Neural cell (in vitro differentiated cells): Measurements from ENCODE around the gene PDCD7. TPM values are rescaled to one million over a fixed set of nuclear protein-coding genes. Genes with fewer than 3 reads are reported as not detected.
"Not testable (repeated sequence)": the region's sequence is repeated elsewhere in the genome, so short reads cannot be mapped to it uniquely, and the experiment has no call there.

ENCODE experiments used
- H2AFZ ChIP-seq: fragments of 200-600, 300-800 bp; sonication (generic), shearing (Covaris generic); 2 replicates; pipeline ENCODE4 v1.6.0; 2014; ENCODE audit warnings: low read depth, mild to moderate bottlenecking, antibody characterized with exemption, low read length, moderate library complexity
- H3F3A ChIP-seq: fragments of 200-600 bp; shearing (Covaris generic); 2 replicates; pipeline ENCODE4 v1.6.1; 2016; ENCODE audit warnings: mild to moderate bottlenecking, moderate library complexity, mixed read lengths, antibody characterized with exemption, low read length; ENCODE audit not compliant: insufficient read depth, poor library complexity, severe bottlenecking
- H3K27ac ChIP-seq: fragments of 200-600, 300-800 bp; sonication (generic), shearing (Covaris generic); 2 replicates; pipeline ENCODE4 v1.5.1; 2014; ENCODE audit warnings: mild to moderate bottlenecking, low read length, moderate library complexity
- H3K27me3 ChIP-seq: fragments of 300-800, 200-600 bp; sonication (generic), shearing (Covaris generic); 2 replicates; pipeline ENCODE4 v1.6.0; 2014; ENCODE audit warnings: mild to moderate bottlenecking, low read depth, low read length, moderate library complexity; ENCODE audit not compliant: insufficient read depth
- H3K36me3 ChIP-seq: fragments of 300-800, 200-600 bp; sonication (generic), shearing (Covaris generic); 2 replicates; pipeline ENCODE4 v1.5.1; 2014; ENCODE audit warnings: mild to moderate bottlenecking, antibody characterized with exemption, low read length, moderate library complexity; ENCODE audit not compliant: insufficient read depth
- H3K4me2 ChIP-seq: fragments of 300-800, 200-600 bp; sonication (generic), shearing (Covaris generic); 2 replicates; pipeline ENCODE4 v1.6.0; 2014; ENCODE audit warnings: mild to moderate bottlenecking, low read length
- H3K4me3 ChIP-seq: fragments of 300-800, 200-600 bp; sonication (generic), shearing (Covaris generic); 2 replicates; pipeline ENCODE4 v1.5.1; 2014; ENCODE audit warnings: mild to moderate bottlenecking, low read length, moderate library complexity
- H3K79me2 ChIP-seq: fragments of 200-600 bp; shearing (Covaris generic); replicated peaks from 2 replicates; pipeline ENCODE4 v1.6.0; 2014; ENCODE audit warnings: mild to moderate bottlenecking, low read length, moderate library complexity; ENCODE audit not compliant: insufficient read depth
- H3K9ac ChIP-seq: fragments of 300-800, 200-600 bp; sonication (generic), shearing (Covaris generic); 2 replicates; pipeline ENCODE4 v1.6.1; 2016; ENCODE audit warnings: mild to moderate bottlenecking, low read length, mixed read lengths
- H3K9me2 ChIP-seq: fragments of 200-600 bp; shearing (Covaris generic); 2 replicates; pipeline ENCODE4 v1.6.1; 2016; ENCODE audit warnings: mild to moderate bottlenecking, low read length, mixed read lengths; ENCODE audit not compliant: insufficient read depth
- H3K9me3 ChIP-seq: fragments of 200-600, 300-800 bp; sonication (generic), shearing (Covaris generic); 2 replicates; pipeline ENCODE4 v1.6.1; 2016; ENCODE audit warnings: mild to moderate bottlenecking, mixed run types, low read length, moderate library complexity, mixed read lengths
- H4K20me1 ChIP-seq: fragments of 200-600 bp; shearing (Covaris generic); 2 replicates; pipeline ENCODE4 v1.6.1; 2016; ENCODE audit warnings: mild to moderate bottlenecking, mixed run types; ENCODE audit not compliant: insufficient read depth
- EP300 ChIP-seq: fragments of 450-650 bp; conservative IDR thresholded peaks from 2 replicates; pipeline ENCODE4 v1.6.1; 2014; ENCODE audit warnings: antibody characterized with exemption, mild to moderate bottlenecking, moderate library complexity; ENCODE audit not compliant: poor library complexity, severe bottlenecking
- EZH2 ChIP-seq: fragments of 200-600, 300-800 bp; shearing (Covaris generic), sonication (generic); IDR thresholded peaks from 2 replicates; pipeline ENCODE4 v1.6.1; 2014; ENCODE audit warnings: antibody characterized with exemption, low read length, borderline replicate concordance, mild to moderate bottlenecking; ENCODE audit not compliant: insufficient read depth, poor library complexity, severe bottlenecking
- MXI1 ChIP-seq: fragments of 450-650 bp; conservative IDR thresholded peaks from 2 replicates; pipeline ENCODE4 v1.6.1; 2014; ENCODE audit warnings: antibody characterized with exemption, mild to moderate bottlenecking; ENCODE audit not compliant: poor library complexity, severe bottlenecking
- POLR2AphosphoS5 ChIP-seq: IDR thresholded peaks from 2 replicates; pipeline ENCODE4 v1.6.1; 2012
- RAD21 ChIP-seq: fragments of 450-650 bp; conservative IDR thresholded peaks from 2 replicates; pipeline ENCODE4 v1.6.1; 2014; ENCODE audit warnings: antibody characterized with exemption, mild to moderate bottlenecking, moderate library complexity
- SMC3 ChIP-seq: fragments of 450-650 bp; conservative IDR thresholded peaks from 2 replicates; pipeline ENCODE4 v1.6.1; 2014; ENCODE audit warnings: antibody characterized with exemption, mild to moderate bottlenecking, moderate library complexity; ENCODE audit not compliant: poor library complexity
- TAF1 ChIP-seq: IDR thresholded peaks from 2 replicates; pipeline ENCODE4 v1.6.1; 2012; ENCODE audit warnings: low read depth
- polyA plus RNA-seq: library from polyadenylated mRNA; depleted of rRNA; stranded (reverse); fragments of >200 nt; gene quantifications from 2 replicates; pipeline ENCODE4 v1.2.3, GENCODE V29; 2014
- TF ChIP-seq, protein P1 (sequence below): fragments of 450-650 bp; IDR thresholded peaks from 2 replicates; pipeline ENCODE4 v1.5.1; 2014; ENCODE audit warnings: antibody characterized with exemption, mild to moderate bottlenecking, moderate library complexity; ENCODE audit not compliant: poor library complexity, severe bottlenecking
- TF ChIP-seq, protein P2 (sequence below): IDR thresholded peaks from 2 replicates; pipeline ENCODE4 v1.6.1; 2012; ENCODE audit warnings: borderline replicate concordance

PDCD7 gene
- polyA plus RNA-seq, 1 donor from 2014 or later, result 46.8 TPM

DNA sequence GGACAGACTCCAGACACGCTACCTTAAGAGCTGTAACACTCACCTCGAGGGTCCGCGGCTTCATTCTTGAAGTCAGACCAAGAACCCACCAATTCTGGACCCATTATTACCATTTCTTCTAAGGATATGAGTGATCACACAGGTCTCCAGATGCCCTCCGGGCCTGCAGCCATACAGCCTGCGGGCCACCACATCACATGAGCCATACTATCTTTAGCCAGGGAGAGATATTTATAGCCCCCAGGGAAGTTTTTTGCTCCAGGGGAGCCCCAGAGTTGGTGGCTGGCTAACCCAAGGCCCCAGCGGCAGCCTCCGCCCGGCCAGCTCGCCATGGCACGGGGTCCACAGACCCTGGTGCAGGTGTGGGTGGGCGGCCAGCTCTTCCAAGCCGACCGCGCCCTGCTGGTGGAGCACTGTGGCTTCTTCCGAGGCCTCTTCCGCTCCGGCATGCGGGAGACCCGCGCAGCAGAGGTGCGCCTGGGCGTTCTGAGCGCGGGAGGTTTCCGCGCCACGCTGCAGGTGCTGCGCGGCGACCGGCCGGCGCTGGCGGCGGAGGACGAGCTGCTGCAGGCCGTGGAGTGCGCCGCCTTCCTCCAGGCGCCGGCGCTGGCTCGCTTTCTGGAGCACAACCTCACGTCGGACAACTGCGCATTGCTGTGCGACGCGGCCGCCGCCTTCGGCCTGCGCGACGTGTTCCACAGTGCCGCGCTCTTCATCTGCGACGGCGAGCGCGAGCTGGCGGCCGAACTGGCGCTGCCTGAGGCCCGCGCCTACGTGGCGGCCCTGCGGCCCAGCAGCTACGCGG is 56.9 kb downstream of the PDCD7 start, which contains the start of gene KBTBD13:
Gene KBTBD13, plus strand, starts transcription at position 261 of the 805 bp plus-strand sequence. Its CDS starts 70 bp downstream, at position 331.
- H4K20me1 ChIP-seq, result no peaks in the 10 kb centered on the region
- no peak within 1 kb of the TSS for H3K9ac ChIP-seq
- H2AFZ ChIP-seq, result no peak within 1 kb of the TSS

GRCh38 chr15:65075607-65076395 is 57.8 kb downstream of the PDCD7 start:
- not testable (repeated sequence) for H3K4me2 ChIP-seq, H3F3A ChIP-seq, H3K79me2 ChIP-seq, H3K36me3 ChIP-seq, H3K27me3 ChIP-seq, H3K9ac ChIP-seq, H3K27ac ChIP-seq, H2AFZ ChIP-seq, H3K4me3 ChIP-seq, H4K20me1 ChIP-seq, H3K9me2 ChIP-seq, H3K9me3 ChIP-seq

More for the DNA sequence above, 56.9 kb downstream of the PDCD7 start, which contains the start of gene KBTBD13:
- Histone ChIP-seq H3K9me2 (no peaks in the 10 kb centered on the region), H3K4me2 (no peak within 1 kb of the TSS), H3K9me3 (no peaks in the 10 kb centered on the region), H3K27me3 (peaks cover 4% of the 10 kb centered on the region), H3K27ac (no peak within 1 kb of the TSS), H3K79me2 (no peaks in the 10 kb centered on the region), H3F3A (no peaks in the 10 kb centered on the region), H3K36me3 (no peaks in the 10 kb centered on the region), H3K4me3 (no peak within 1 kb of the TSS)
- TF ChIP-seq EP300 (no peak), POLR2AphosphoS5 (no peak), SMC3 (no peak), EZH2 (no peak)
- TF ChIP-seq, protein P1, sequence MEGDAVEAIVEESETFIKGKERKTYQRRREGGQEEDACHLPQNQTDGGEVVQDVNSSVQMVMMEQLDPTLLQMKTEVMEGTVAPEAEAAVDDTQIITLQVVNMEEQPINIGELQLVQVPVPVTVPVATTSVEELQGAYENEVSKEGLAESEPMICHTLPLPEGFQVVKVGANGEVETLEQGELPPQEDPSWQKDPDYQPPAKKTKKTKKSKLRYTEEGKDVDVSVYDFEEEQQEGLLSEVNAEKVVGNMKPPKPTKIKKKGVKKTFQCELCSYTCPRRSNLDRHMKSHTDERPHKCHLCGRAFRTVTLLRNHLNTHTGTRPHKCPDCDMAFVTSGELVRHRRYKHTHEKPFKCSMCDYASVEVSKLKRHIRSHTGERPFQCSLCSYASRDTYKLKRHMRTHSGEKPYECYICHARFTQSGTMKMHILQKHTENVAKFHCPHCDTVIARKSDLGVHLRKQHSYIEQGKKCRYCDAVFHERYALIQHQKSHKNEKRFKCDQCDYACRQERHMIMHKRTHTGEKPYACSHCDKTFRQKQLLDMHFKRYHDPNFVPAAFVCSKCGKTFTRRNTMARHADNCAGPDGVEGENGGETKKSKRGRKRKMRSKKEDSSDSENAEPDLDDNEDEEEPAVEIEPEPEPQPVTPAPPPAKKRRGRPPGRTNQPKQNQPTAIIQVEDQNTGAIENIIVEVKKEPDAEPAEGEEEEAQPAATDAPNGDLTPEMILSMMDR, result no peak

DNA sequence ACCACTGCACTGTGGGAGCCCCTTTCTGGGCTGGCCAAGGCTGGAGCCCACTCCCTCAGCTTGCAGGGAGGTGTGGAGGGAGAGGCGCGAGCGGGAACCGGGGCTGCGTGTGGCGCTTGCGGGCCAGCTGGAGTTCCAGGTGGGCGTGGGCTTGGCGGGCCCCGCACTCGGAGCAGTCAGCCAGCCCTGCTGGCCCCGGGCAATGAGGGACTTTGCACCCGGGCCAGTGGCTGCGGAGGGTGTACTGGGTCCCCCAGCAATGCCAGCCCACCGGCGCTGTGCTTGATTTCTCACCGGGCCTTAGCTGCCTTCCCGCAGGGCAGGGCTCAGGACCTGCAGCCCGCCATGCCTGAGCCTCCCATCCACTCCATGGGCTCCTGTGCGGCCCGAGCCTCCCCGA is 58.7 kb downstream of the PDCD7 start:
- H3K4me3 ChIP-seq, H3K36me3 ChIP-seq, H4K20me1 ChIP-seq, H3K79me2 ChIP-seq, H2AFZ ChIP-seq, H3K4me2 ChIP-seq, H3K9me2 ChIP-seq, H3K27me3 ChIP-seq, H3F3A ChIP-seq, H3K9me3 ChIP-seq, H3K9ac ChIP-seq, H3K27ac ChIP-seq: not testable (repeated sequence)

- Histone ChIP-seq H4K20me1 (no peaks in the 10 kb centered on the region), H3K27ac (no peak overlapping the region), H3K9me2 (no peaks in the 10 kb centered on the region), H3K9me3 (no peaks in the 10 kb centered on the region), H3K4me3 (no peak overlapping the region), H3F3A (no peaks in the 10 kb centered on the region), H3K79me2 (no peaks in the 10 kb centered on the region), H3K9ac (no peak overlapping the region), H3K4me2 (no peak overlapping the region), H2AFZ (no peak overlapping the region), H3K27me3 (peaks cover 9% of the 10 kb centered on the region), H3K36me3 (no peaks in the 10 kb centered on the region)
- TF ChIP-seq, protein P2, sequence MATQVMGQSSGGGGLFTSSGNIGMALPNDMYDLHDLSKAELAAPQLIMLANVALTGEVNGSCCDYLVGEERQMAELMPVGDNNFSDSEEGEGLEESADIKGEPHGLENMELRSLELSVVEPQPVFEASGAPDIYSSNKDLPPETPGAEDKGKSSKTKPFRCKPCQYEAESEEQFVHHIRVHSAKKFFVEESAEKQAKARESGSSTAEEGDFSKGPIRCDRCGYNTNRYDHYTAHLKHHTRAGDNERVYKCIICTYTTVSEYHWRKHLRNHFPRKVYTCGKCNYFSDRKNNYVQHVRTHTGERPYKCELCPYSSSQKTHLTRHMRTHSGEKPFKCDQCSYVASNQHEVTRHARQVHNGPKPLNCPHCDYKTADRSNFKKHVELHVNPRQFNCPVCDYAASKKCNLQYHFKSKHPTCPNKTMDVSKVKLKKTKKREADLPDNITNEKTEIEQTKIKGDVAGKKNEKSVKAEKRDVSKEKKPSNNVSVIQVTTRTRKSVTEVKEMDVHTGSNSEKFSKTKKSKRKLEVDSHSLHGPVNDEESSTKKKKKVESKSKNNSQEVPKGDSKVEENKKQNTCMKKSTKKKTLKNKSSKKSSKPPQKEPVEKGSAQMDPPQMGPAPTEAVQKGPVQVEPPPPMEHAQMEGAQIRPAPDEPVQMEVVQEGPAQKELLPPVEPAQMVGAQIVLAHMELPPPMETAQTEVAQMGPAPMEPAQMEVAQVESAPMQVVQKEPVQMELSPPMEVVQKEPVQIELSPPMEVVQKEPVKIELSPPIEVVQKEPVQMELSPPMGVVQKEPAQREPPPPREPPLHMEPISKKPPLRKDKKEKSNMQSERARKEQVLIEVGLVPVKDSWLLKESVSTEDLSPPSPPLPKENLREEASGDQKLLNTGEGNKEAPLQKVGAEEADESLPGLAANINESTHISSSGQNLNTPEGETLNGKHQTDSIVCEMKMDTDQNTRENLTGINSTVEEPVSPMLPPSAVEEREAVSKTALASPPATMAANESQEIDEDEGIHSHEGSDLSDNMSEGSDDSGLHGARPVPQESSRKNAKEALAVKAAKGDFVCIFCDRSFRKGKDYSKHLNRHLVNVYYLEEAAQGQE, result no peak
- TF ChIP-seq EZH2, result no peak
- no peak for TF ChIP-seq POLR2AphosphoS5
- no peak for TF ChIP-seq MXI1
- no peak for TF ChIP-seq TAF1
- no peak for TF ChIP-seq RAD21
- no peak for TF ChIP-seq SMC3
Measured at GRCh38 chr15:65072617-65073016, 61.0 kb downstream of the PDCD7 start.
